Mucosa of descending colon (tissue), 3 donors: ENCODE measurements around the gene EZR. TPM values are rescaled to one million over a fixed set of nuclear protein-coding genes. Genes with fewer than 3 reads are reported as not detected.

Source experiments
- ATAC-seq: fragments of 200-7000 bp; cut with Tn5 transposase; one replicate; pipeline ENCODE4 v1.9.1; 2020; ENCODE audit warnings: mild to moderate bottlenecking, moderate library complexity
- DNase-seq, 3 donors: peaks; one replicate each; pipeline ENCODE4 v3.0.0-alpha.2; 2020
- H3K36me3 ChIP-seq: fragments of 200-600 bp; one replicate; pipeline ENCODE4 v1.8.0; 2021; ENCODE audit warnings: low read depth, mild to moderate bottlenecking
- H3K4me1 ChIP-seq: fragments of 200-600 bp; one replicate; pipeline ENCODE4 v1.8.0; 2021; ENCODE audit warnings: low read depth, mild to moderate bottlenecking
- H3K4me3 ChIP-seq: fragments of 200-600 bp; one replicate; pipeline ENCODE4 v1.8.0; 2021; ENCODE audit warnings: mild to moderate bottlenecking
- H3K9me3 ChIP-seq: fragments of 200-600 bp; one replicate; pipeline ENCODE4 v1.8.0; 2021; ENCODE audit warnings: mild to moderate bottlenecking
- intact Hi-C, 2 donors: fragments of 100-400 bp; cut with DNase I in 1 of 2; cut with micrococcal nuclease in 1 of 2; formaldehyde crosslinking; loops; one replicate each; pipeline versions ENCODE4 v1.11.0 to v1.11.1; 2022; cut with DNase I, micrococcal nuclease
- total RNA-seq, 3 donors: library from RNA; stranded (reverse); fragmentation: NEBNext Ultra II Directional in 2 of 3; extraction: Animal tissue kit (Norgen Biotek cat#: 25700) in 2 of 3; gene quantifications; one replicate each; pipeline versions ENCODE4 v1.2.1 to v1.2.4, GENCODE V29; 2021 to 2023
- TF ChIP-seq, protein P1 (sequence below): fragments of 200-600 bp; IDR thresholded peaks from one replicate; pipeline ENCODE4 v1.8.0; 2022; ENCODE audit warnings: antibody characterized with exemption, mild to moderate bottlenecking
- donor health status: DM: no; HTN: no; CAD: no; lungs with moderate emphysema.
- donor health status: DM: no; HTN: no; CAD: no.
- donor health status: DM: no; HTN: yes; CAD: no.

EZR gene
- total RNA-seq, 3 donors from 2014 or later = 220 to 421 (median 334) TPM

GRCh38 chr6:158737710-158738615, 81.2 kb downstream of the EZR start:
- Histone ChIP-seq H3K4me1 (no peaks in the 10 kb centered on the region), H3K4me3 (no peak overlapping the region), H3K36me3 (no peaks in the 10 kb centered on the region), H3K9me3 (peaks cover 13% of the 10 kb centered on the region)
- TF ChIP-seq, protein P1, sequence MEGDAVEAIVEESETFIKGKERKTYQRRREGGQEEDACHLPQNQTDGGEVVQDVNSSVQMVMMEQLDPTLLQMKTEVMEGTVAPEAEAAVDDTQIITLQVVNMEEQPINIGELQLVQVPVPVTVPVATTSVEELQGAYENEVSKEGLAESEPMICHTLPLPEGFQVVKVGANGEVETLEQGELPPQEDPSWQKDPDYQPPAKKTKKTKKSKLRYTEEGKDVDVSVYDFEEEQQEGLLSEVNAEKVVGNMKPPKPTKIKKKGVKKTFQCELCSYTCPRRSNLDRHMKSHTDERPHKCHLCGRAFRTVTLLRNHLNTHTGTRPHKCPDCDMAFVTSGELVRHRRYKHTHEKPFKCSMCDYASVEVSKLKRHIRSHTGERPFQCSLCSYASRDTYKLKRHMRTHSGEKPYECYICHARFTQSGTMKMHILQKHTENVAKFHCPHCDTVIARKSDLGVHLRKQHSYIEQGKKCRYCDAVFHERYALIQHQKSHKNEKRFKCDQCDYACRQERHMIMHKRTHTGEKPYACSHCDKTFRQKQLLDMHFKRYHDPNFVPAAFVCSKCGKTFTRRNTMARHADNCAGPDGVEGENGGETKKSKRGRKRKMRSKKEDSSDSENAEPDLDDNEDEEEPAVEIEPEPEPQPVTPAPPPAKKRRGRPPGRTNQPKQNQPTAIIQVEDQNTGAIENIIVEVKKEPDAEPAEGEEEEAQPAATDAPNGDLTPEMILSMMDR = no peak
- peak; percentile 97 for ATAC-seq
- intact Hi-C loops = no loop called here
- DNase-seq = peak in 1 of 3 donors; percentile 48

DNA sequence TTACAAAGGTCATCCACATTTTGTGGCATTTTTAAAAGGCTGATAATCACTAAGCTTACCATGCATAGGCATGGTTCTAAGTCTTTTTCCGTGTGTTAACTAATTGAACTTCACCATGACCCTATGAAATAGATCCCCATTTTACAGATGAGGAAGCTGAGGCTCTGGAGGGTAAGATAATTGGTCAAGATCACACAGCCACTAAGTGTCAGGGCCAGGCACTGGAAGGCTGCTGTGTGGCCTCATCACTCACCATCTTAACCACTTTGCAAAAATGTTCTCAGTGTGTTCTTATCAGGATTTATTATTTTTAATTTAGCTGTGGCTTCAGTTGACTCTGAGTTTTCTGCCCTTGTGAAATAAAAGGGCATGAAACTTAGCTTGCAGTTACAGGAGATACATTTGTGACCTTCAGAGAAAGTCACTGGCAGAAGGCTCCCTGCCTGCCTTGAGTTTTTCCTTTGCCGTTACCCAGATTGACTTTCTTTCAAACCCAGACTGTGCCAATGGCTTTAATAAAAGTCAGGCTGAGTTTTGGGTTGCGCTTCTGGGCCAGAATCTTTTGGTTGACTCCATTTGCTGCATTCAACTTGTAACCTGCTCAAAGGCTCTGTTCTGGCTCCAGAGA, 82.0 kb downstream of the EZR start:
- no peak for ATAC-seq
- no peaks in the 10 kb centered on the region for H3K36me3 ChIP-seq
- H3K9me3 ChIP-seq = peaks cover 13% of the 10 kb centered on the region
- H3K4me3 ChIP-seq = no peak overlapping the region
- TF ChIP-seq, protein P1 = no peak
- intact Hi-C loops = no loop called here
- DNase-seq = no peak
- no peaks in the 10 kb centered on the region for H3K4me1 ChIP-seq

- no peaks in the 10 kb centered on the region for H3K4me1 ChIP-seq
- H3K36me3 ChIP-seq = no peaks in the 10 kb centered on the region
- no peak for DNase-seq
- TF ChIP-seq, protein P1 = no peak
- intact Hi-C loops = no loop called here
- H3K4me3 ChIP-seq = no peak overlapping the region
- ATAC-seq = no peak
- H3K9me3 ChIP-seq = peaks cover 17% of the 10 kb centered on the region
Measured at GRCh38 chr6:158735009-158735408, 84.2 kb downstream of the EZR start.

- intact Hi-C loops = no loop called here
- H3K36me3 ChIP-seq = no peaks in the 10 kb centered on the region
- ATAC-seq = no peak
Measured at GRCh38 chr6:158730541-158730907, 88.6 kb downstream of the EZR start.

DNA sequence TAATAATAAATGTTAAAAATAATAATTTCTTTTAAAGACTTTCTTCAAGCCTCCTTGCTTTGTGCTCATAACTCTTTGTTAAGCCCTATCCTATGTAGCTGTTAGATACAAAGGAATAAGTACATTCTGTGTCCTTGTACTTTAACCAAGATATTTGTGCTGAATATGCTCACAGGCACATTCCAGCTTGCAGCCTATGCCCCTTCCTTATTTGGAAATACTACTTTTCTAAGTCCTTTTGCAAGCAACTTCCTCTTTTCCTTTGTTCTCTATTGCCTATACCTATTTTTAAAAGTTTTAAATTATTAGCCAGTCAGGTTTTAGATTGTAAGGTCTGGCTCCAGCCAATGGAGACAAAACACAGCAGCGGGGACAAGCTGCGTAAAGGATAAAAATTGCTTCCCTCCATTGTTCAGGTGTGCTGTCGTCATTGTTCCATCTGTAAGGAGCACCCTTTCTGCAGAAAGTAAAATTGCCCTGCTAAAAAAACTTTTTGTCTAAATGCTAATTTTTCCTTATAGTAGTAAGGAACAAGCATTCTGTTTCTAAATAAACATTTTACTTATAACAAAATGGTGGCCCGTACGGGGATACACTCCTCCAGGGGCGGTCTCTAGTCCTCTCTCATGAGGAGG, 89.1 kb downstream of the EZR start:
- TF ChIP-seq, protein P1 = no peak
- no peak for DNase-seq

More at GRCh38 chr6:158730541-158730907, 88.6 kb downstream of the EZR start:
- H3K4me3 ChIP-seq = no peak overlapping the region
- TF ChIP-seq, protein P1 = no peak
- peaks cover 13% of the 10 kb centered on the region for H3K9me3 ChIP-seq
- no peak for DNase-seq
- no peaks in the 10 kb centered on the region for H3K4me1 ChIP-seq

More for the DNA sequence above, 89.1 kb downstream of the EZR start:
- ATAC-seq = no peak
- H3K4me3 ChIP-seq = no peak overlapping the region
- intact Hi-C loops = no loop called here
- no peaks in the 10 kb centered on the region for H3K4me1 ChIP-seq
- peaks cover 13% of the 10 kb centered on the region for H3K9me3 ChIP-seq
- no peaks in the 10 kb centered on the region for H3K36me3 ChIP-seq
